A673 (cell line): ENCODE data around the gene TENM3.

ENCODE experiments used
- CTCF ChIP-seq: fragments of 300-800, 200-600 bp; sonication (generic); conservative IDR thresholded peaks from 2 replicates; pipeline ENCODE4 v1.5.1; 2017; ENCODE audit warnings: low read depth, mild to moderate bottlenecking, antibody characterized with exemption, low read length, moderate library complexity, mixed read lengths
- EZH2 ChIP-seq: fragments of 200-600 bp; sonication (generic); IDR thresholded peaks from 2 replicates; pipeline ENCODE4 v1.6.1; 2017; ENCODE audit warnings: borderline replicate concordance, low read depth, mild to moderate bottlenecking, mixed read lengths, antibody characterized with exemption, low read length; ENCODE audit not compliant: poor library complexity, severe bottlenecking

- TF ChIP-seq CTCF (no peak), EZH2 (no peak)
Measured at GRCh38 chr4:182346675-182347375, 103.6 kb downstream of the TENM3 start.
